H1 (cell line): ENCODE data around the gene LYVE1. TPM values are rescaled to one million over a fixed set of nuclear protein-coding genes. Genes with fewer than 3 reads are reported as not detected.

Experiments used
- CTCF ChIA-PET: fragments of 300-600 bp; sonication (Branson Sonifier 250); formaldehyde crosslinking; loops from one replicate; lab custom pipeline; 2021; ENCODE audit not compliant: partially characterized antibody; lab: Charles Lee
- POLR2A ChIA-PET: fragments of 300-600 bp; sonication (Branson Sonifier 250); formaldehyde crosslinking; loops from one replicate; lab custom pipeline; 2021; ENCODE audit warnings: inconsistent platforms; ENCODE audit not compliant: partially characterized antibody; lab: Charles Lee
- DNase-seq, 2 experiments: peaks; one replicate each; pipeline versions ENCODE4 v3.0.0 to v3.0.0-alpha.2; 2010 to 2022; ENCODE audit warnings: low spot score in 2 of 2, low read depth in 1 of 2, mixed read lengths in 1 of 2
- FAIRE-seq: peaks from 2 replicates; lab custom pipeline; 2011; peaks lifted over from hg19 to GRCh38; lab: Jason Lieb, UNC
- H2AFZ ChIP-seq: 2 replicates; pipeline ENCODE4 v1.8.1; 2012; ENCODE audit warnings: low read length, inconsistent platforms
- H2AK5ac ChIP-seq: 2 replicates; pipeline ENCODE4 v1.6.1; 2013; ENCODE audit warnings: low read depth, low read length
- H2BK120ac ChIP-seq: replicated peaks from 2 replicates; pipeline ENCODE3; 2013; ENCODE audit warnings: low read depth, low read length, inconsistent platforms
- H2BK12ac ChIP-seq: 2 replicates; pipeline ENCODE4 v1.6.1; 2013; ENCODE audit warnings: low read depth, low read length
- H2BK15ac ChIP-seq: 2 replicates; pipeline ENCODE4 v1.6.1; 2013; ENCODE audit warnings: low read length
- H2BK20ac ChIP-seq: 2 replicates; pipeline ENCODE4 v1.6.1; 2013; ENCODE audit warnings: low read length
- H2BK5ac ChIP-seq: 2 replicates; pipeline ENCODE4 v1.6.1; 2013; ENCODE audit warnings: low read depth, low read length
- H3K14ac ChIP-seq: 2 replicates; pipeline ENCODE4 v1.6.1; 2013; ENCODE audit warnings: inconsistent platforms; ENCODE audit not compliant: insufficient read length
- H3K18ac ChIP-seq: 2 replicates; pipeline ENCODE4 v1.6.1; 2013; ENCODE audit warnings: low read length; ENCODE audit errors: extremely low read depth
- H3K23ac ChIP-seq: 2 replicates; pipeline ENCODE4 v1.6.1; 2013; ENCODE audit warnings: inconsistent platforms; ENCODE audit not compliant: insufficient read length
- H3K23me2 ChIP-seq: 2 replicates; pipeline ENCODE4 v1.6.1; 2013; ENCODE audit warnings: low read depth, low read length
- H3K27ac ChIP-seq: 2 replicates; pipeline ENCODE4 v1.6.1; 2011; ENCODE audit warnings: low read depth, low read length, inconsistent platforms
- H3K27me3 ChIP-seq, 4 experiments: replicated peaks in 1 of 4; 1 replicate in 1 of 4; 2 replicates in 3 of 4; pipeline versions ENCODE4 v1.6.1 to v1.8.1; 2011 to 2013; ENCODE audit warnings: low read length in 3 of 4, mild to moderate bottlenecking in 3 of 4, inconsistent platforms in 2 of 4, mixed read lengths in 2 of 4, moderate library complexity in 1 of 4; ENCODE audit not compliant: control insufficient read depth in 3 of 4, insufficient read depth in 3 of 4; ENCODE audit errors: extremely low read depth in 1 of 4
- H3K36me3 ChIP-seq, 4 experiments: 2 replicates each; pipeline versions ENCODE4 v1.6.1 to v1.8.1; 2011 to 2013; ENCODE audit warnings: mild to moderate bottlenecking in 4 of 4, low read length in 3 of 4, moderate library complexity in 2 of 4, control low read depth in 1 of 4, inconsistent platforms in 1 of 4; ENCODE audit not compliant: insufficient read depth in 4 of 4, control insufficient read depth in 2 of 4
- H3K4ac ChIP-seq: replicated peaks from 2 replicates; pipeline ENCODE3; 2013; ENCODE audit warnings: low read length, low read depth, mixed read lengths, inconsistent platforms; ENCODE audit not compliant: insufficient read length
- H3K4me1 ChIP-seq, 4 experiments: replicated peaks in 1 of 4; 1 replicate in 1 of 4; 2 replicates in 3 of 4; pipeline versions ENCODE4 v1.6.1 to v1.8.1; 2011 to 2013; ENCODE audit warnings: low read length in 3 of 4, inconsistent platforms in 2 of 4, mixed read lengths in 1 of 4; ENCODE audit not compliant: insufficient read depth in 4 of 4, control insufficient read depth in 3 of 4
- H3K4me2 ChIP-seq, 2 experiments: 2 replicates each; pipeline versions ENCODE4 v1.6.1 to v1.8.1; 2011 to 2013; ENCODE audit warnings: low read depth in 2 of 2, low read length in 2 of 2, control low read depth in 1 of 2, inconsistent platforms in 1 of 2, mild to moderate bottlenecking in 1 of 2; ENCODE audit not compliant: insufficient read depth in 1 of 2
- H3K4me3 ChIP-seq, 4 experiments: fragments of 200-600, 300-600 bp in 1 of 4; sonication (generic), shearing (Covaris generic), sonication (Bioruptor Twin) in 1 of 4; 2 replicates each; pipeline versions ENCODE4 v1.5.1 to v1.8.1; 2011 to 2016; ENCODE audit warnings: low read length in 4 of 4, low read depth in 3 of 4, control low read depth in 2 of 4, inconsistent platforms in 2 of 4, mild to moderate bottlenecking in 2 of 4, mixed read lengths in 1 of 4, moderate library complexity in 1 of 4; ENCODE audit not compliant: insufficient read depth in 2 of 4; ENCODE audit errors: extremely low read depth in 1 of 4
- H3K56ac ChIP-seq: replicated peaks from 2 replicates; pipeline ENCODE3; 2013; ENCODE audit warnings: low read depth, mild to moderate bottlenecking, mixed read lengths, low read length, inconsistent platforms; ENCODE audit not compliant: insufficient read length
- H3K79me1 ChIP-seq: 2 replicates; pipeline ENCODE4 v1.6.1; 2013; ENCODE audit warnings: low read depth, low read length, control low read depth
- H3K79me2 ChIP-seq, 2 experiments: 2 replicates each; pipeline versions ENCODE4 v1.6.1 to v1.8.1; 2012 to 2013; ENCODE audit warnings: low read length in 2 of 2, mild to moderate bottlenecking in 2 of 2, inconsistent platforms in 1 of 2; ENCODE audit not compliant: insufficient read depth in 2 of 2, control insufficient read depth in 1 of 2
- H3K9ac ChIP-seq, 4 experiments: replicated peaks in 1 of 4; 1 replicate in 1 of 4; 2 replicates in 3 of 4; pipeline versions ENCODE4 v1.6.1 to v1.8.1; 2011 to 2013; ENCODE audit warnings: low read depth in 3 of 4, low read length in 3 of 4, control low read depth in 2 of 4, mild to moderate bottlenecking in 2 of 4, moderate library complexity in 2 of 4, inconsistent platforms in 1 of 4; ENCODE audit errors: extremely low read depth in 1 of 4
- H3K9me3 ChIP-seq, 2 experiments: 2 replicates each; pipeline versions ENCODE4 v1.6.1 to v1.8.1; 2012 to 2013; ENCODE audit warnings: mild to moderate bottlenecking in 2 of 2, moderate library complexity in 2 of 2, control low read depth in 1 of 2, inconsistent platforms in 1 of 2, low read depth in 1 of 2, low read length in 1 of 2, mixed read lengths in 1 of 2; ENCODE audit not compliant: insufficient read depth in 2 of 2
- H4K20me1 ChIP-seq, 2 experiments: replicated peaks in 1 of 2; 2 replicates each; pipeline versions ENCODE3 to v1.8.1; 2011 to 2013; ENCODE audit warnings: inconsistent platforms in 2 of 2, low read length in 2 of 2, mild to moderate bottlenecking in 1 of 2; ENCODE audit not compliant: insufficient read depth in 2 of 2, control insufficient read depth in 1 of 2
- H4K5ac ChIP-seq: 2 replicates; pipeline ENCODE4 v1.6.1; 2013; ENCODE audit warnings: low read length, low read depth, mixed read lengths, inconsistent platforms; ENCODE audit not compliant: insufficient read length
- H4K8ac ChIP-seq: 2 replicates; pipeline ENCODE4 v1.8.0; 2013; ENCODE audit warnings: mild to moderate bottlenecking, moderate library complexity, low read length, inconsistent platforms; ENCODE audit not compliant: insufficient read depth; ENCODE audit errors: extremely low read depth
- H4K91ac ChIP-seq: replicated peaks from 2 replicates; pipeline ENCODE3; 2013; ENCODE audit warnings: low read length, mixed read lengths, inconsistent platforms; ENCODE audit not compliant: insufficient read length
- RBBP5 ChIP-seq: IDR thresholded peaks from 2 replicates; pipeline ENCODE4 v1.7.1; 2012; ENCODE audit warnings: low read depth, mild to moderate bottlenecking, inconsistent platforms, low read length, moderate library complexity, borderline replicate concordance
- RXRA ChIP-seq: IDR thresholded peaks from 2 replicates; pipeline ENCODE4 v1.6.1; 2011; ENCODE audit warnings: low read depth, mild to moderate bottlenecking, low read length, moderate library complexity; ENCODE audit not compliant: insufficient read depth
- YY1 ChIP-seq: IDR thresholded peaks from 2 replicates; pipeline ENCODE4 v1.6.1; 2011; ENCODE audit warnings: low read depth, mild to moderate bottlenecking, low read length
- WGBS, 2 experiments: shearing (Covaris generic) in 1 of 2; methylation state at CpG; one replicate each; pipeline versions ENCODE4 v1.1.6 to v1.1.7; 2013 to 2015; ENCODE audit warnings: low lambda C conversion rate in 2 of 2, mixed read lengths in 2 of 2, inconsistent platforms in 1 of 2, low coverage in 1 of 2, missing lambda C conversion rate in 1 of 2; ENCODE audit not compliant: insufficient replicate concordance in 2 of 2, insufficient coverage in 1 of 2, insufficient read length in 1 of 2; ENCODE audit errors: extremely low coverage in 1 of 2, missing lambda C conversion rate in 1 of 2; 5-methylcytosine and 5-hydroxymethylcytosine counted together
- polyA plus RNA-seq, 7 experiments: library from polyadenylated mRNA; depleted of rRNA in 3 of 7; stranded (reverse) in 5 of 7; unstranded in 2 of 7; fragments of >200 nt in 5 of 7; fragments of 200-250 nt in 2 of 7; gene quantifications; 1 replicate in 5 of 7; 2 replicates in 1 of 7; 4 replicates in 1 of 7; pipeline versions ENCODE4 v1.2.1 to v1.2.3, GENCODE V29; 2011 to 2013; ENCODE audit warnings: missing spikeins in 2 of 7, mixed read lengths in 2 of 7
- total RNA-seq: library from RNA; stranded (reverse); fragmentation: NEBNext Ultra II Directional; extraction: Animal tissue kit (Norgen Biotek cat#: 25700); gene quantifications from 2 replicates; pipeline ENCODE4 v1.2.1, GENCODE V29; 2021

Gene LYVE1
- total and polyA plus RNA-seq, 2 of the 8 experiments (the other 6 are each of a cell fraction or from before 2014, with no cell fraction given) = 0.09 TPM; not detected in 1

DNA sequence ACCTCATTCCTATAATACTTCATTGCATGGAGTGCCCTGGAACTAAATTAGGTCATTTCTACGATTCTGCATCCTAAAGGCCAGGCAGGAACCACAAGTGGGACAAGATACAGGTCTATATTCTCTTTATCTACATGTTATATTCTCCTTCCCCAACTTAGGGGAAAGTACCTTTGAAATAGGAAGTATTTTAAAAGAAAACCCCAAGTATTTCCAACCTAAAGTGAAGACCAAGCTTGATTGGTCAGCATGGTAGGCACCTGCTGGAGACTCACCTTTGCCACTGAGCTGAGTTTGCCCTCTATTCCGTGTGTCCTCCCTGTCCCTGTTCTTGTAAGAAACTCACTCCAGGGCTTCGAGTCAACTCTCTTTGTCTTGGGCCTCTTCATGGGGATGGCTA, 11.2 kb upstream of the LYVE1 start:
- H3K4ac ChIP-seq = no peak overlapping the region
- H3K56ac ChIP-seq = no peak overlapping the region
- no peaks in the 10 kb centered on the region for H4K20me1 ChIP-seq
- H3K18ac ChIP-seq = no peak overlapping the region
- no peaks in the 10 kb centered on the region for H3K4me1 ChIP-seq
- H3K79me1 ChIP-seq = no peaks in the 10 kb centered on the region
- no peak overlapping the region for H3K14ac ChIP-seq
- no peak overlapping the region for H2AK5ac ChIP-seq
- no peak overlapping the region for H3K4me2 ChIP-seq
- H3K23me2 ChIP-seq = peaks cover 2% of the 10 kb centered on the region; the same call in 1 of the 2 replicates
- no peaks in the 10 kb centered on the region for H3K79me2 ChIP-seq
- no peak overlapping the region for H2BK12ac ChIP-seq
- no peak for DNase-seq
- CTCF ChIA-PET = interaction anchor here (1.0 to 2.1 kb wide), 5 partner anchors 9 to 39 kb away, joined by 3 to 8 read pairs (median 3); partner anchors contain the start of gene RNF141
- no peak overlapping the region for H2BK15ac ChIP-seq
- WGBS, 2 experiments = 90% methylated on average over 3 of the region's 3 CpGs; no CpG with 5 or more reads in 1 of the 2 experiments
- H3K9ac ChIP-seq = no peak overlapping the region
- no peak overlapping the region for H2BK120ac ChIP-seq
- H3K9me3 ChIP-seq = no peaks in the 10 kb centered on the region
- no peak overlapping the region for H2BK5ac ChIP-seq
- H3K27me3 ChIP-seq = no peaks in the 10 kb centered on the region
- H4K5ac ChIP-seq = no peak overlapping the region
- no peak overlapping the region for H2AFZ ChIP-seq
- H4K91ac ChIP-seq = no peak overlapping the region
- H3K23ac ChIP-seq = no peak overlapping the region
- no peak for FAIRE-seq
- no peak overlapping the region for H2BK20ac ChIP-seq
- POLR2A ChIA-PET = no interaction called here
- no peaks in the 10 kb centered on the region for H3K36me3 ChIP-seq
- no peak overlapping the region for H4K8ac ChIP-seq
- no peak overlapping the region for H3K4me3 ChIP-seq
- no peak overlapping the region for H3K27ac ChIP-seq
- TF ChIP-seq RXRA (no peak), YY1 (no peak), RBBP5 (no peak)
